HuH-7.5 (cell line): Measurements from ENCODE around the gene MAD1L1.
"Not testable (repeated sequence)": the region's sequence is repeated elsewhere in the genome, so short reads cannot be mapped to it uniquely, and the experiment has no call there.

Experiments
- DNase-seq: peaks from one replicate; pipeline ENCODE4 v3.0.0; 2011; ENCODE audit warnings: low spot score

Gene MAD1L1

GRCh38 chr7:1860881-1861798 lies 371.6 kb downstream of the MAD1L1 start:
- not testable (repeated sequence) for DNase-seq

GRCh38 chr7:1859266-1860035 lies 373.3 kb downstream of the MAD1L1 start:
- DNase-seq, result no peak

GRCh38 chr7:1858435-1859265 lies 374.1 kb downstream of the MAD1L1 start:
- no peak for DNase-seq

- no peak for DNase-seq
Measured at GRCh38 chr7:1857487-1858421, 375.0 kb downstream of the MAD1L1 start.

GRCh38 chr7:1856888-1857441 lies 375.8 kb downstream of the MAD1L1 start:
- DNase-seq, result no peak

- DNase-seq, result no peak
Measured at GRCh38 chr7:1856161-1856887, 376.4 kb downstream of the MAD1L1 start.

- no peak for DNase-seq
Measured at GRCh38 chr7:1855725-1856160, 377.0 kb downstream of the MAD1L1 start.

GRCh38 chr7:1854866-1855724 lies 377.6 kb downstream of the MAD1L1 start:
- no peak for DNase-seq

- DNase-seq, result no peak
Measured at GRCh38 chr7:1853986-1854865, 378.5 kb downstream of the MAD1L1 start.

GRCh38 chr7:1853431-1853985 lies 379.2 kb downstream of the MAD1L1 start:
- DNase-seq, result no peak

- DNase-seq, result no peak
Measured at GRCh38 chr7:1852517-1853430, 380.0 kb downstream of the MAD1L1 start.

- DNase-seq, result no peak
Measured at GRCh38 chr7:1851721-1852516, 380.8 kb downstream of the MAD1L1 start.

- no peak for DNase-seq
Measured at GRCh38 chr7:1850976-1851571, 381.7 kb downstream of the MAD1L1 start.

GRCh38 chr7:1850111-1850975 lies 382.4 kb downstream of the MAD1L1 start:
- no peak for DNase-seq
